K562 (cell line): ENCODE data around the gene SEMA5A. TPM values are rescaled to one million over a fixed set of nuclear protein-coding genes. Genes with fewer than 3 reads are reported as not detected.

Experiments
- ATAC-seq: fragments of 200-7000 bp; cut with Tn5 transposase; 3 replicates; pipeline ENCODE4 v1.9.1; 2020; ENCODE audit warnings: moderate library complexity
- BruUV-seq: library from RNA; stranded (reverse); fragments of 400-500 nt; replicated peaks from 2 replicates; lab custom pipeline; 2021; lab: Mats Ljungman, UMichigan
- CTCF ChIA-PET: fragments of 300-600 bp; formaldehyde crosslinking; extraction: SDS; loops from one replicate; lab custom pipeline; 2021; ENCODE audit warnings: low intra/inter-chr PET ratio; lab: Yijun Ruan, JAX
- POLR2A ChIA-PET: fragments of 300-600, 350-650 bp; sonication (Branson Sonifier 250); formaldehyde crosslinking; extraction: SDS; loops from one replicate; lab custom pipeline; 2021; ENCODE audit warnings: antibody characterized with exemption, inconsistent platforms; lab: Yijun Ruan, JAX
- DNase-seq, 4 experiments: peaks; one replicate each; pipeline versions ENCODE4 v3.0.0 to v3.0.0-alpha.2; 2011 to 2018; ENCODE audit warnings: low spot score in 3 of 4, mixed read lengths in 3 of 4; ENCODE audit errors: extremely low read depth in 1 of 4
- FAIRE-seq: peaks from 2 replicates; lab custom pipeline; 2011; peaks lifted over from hg19 to GRCh38; lab: Jason Lieb, UNC
- H2AFZ ChIP-seq: 2 replicates; pipeline ENCODE4 v1.6.0; 2011; ENCODE audit warnings: low read depth, low read length, control low read depth, inconsistent platforms
- H3K27ac ChIP-seq: fragments of 200-600 bp; 3 replicates; pipeline ENCODE4 v1.8.0; 2011; ENCODE audit warnings: low read depth, mild to moderate bottlenecking, control low read depth, inconsistent platforms, low read length, moderate library complexity, mixed read lengths; ENCODE audit errors: extremely low read depth
- H3K27me3 ChIP-seq, 2 experiments: fragments of 300-600 bp in 1 of 2; 2 replicates in 1 of 2; 3 replicates in 1 of 2; pipeline versions ENCODE4 v1.6.0 to v1.8.0; 2011; ENCODE audit warnings: inconsistent platforms in 2 of 2, low read length in 2 of 2, mild to moderate bottlenecking in 1 of 2, mixed read lengths in 1 of 2, moderate library complexity in 1 of 2; ENCODE audit not compliant: control insufficient read depth in 2 of 2, insufficient read depth in 2 of 2
- H3K36me3 ChIP-seq: fragments of 300-600 bp; 3 replicates; pipeline ENCODE4 v1.8.0; 2011; ENCODE audit warnings: mild to moderate bottlenecking, low read length, inconsistent platforms; ENCODE audit not compliant: control insufficient read depth, insufficient read depth
- H3K4me1 ChIP-seq, 2 experiments: fragments of 200-600 bp in 1 of 2; replicated peaks in 1 of 2; 2 replicates in 1 of 2; 3 replicates in 1 of 2; pipeline versions ENCODE4 v1.5.1 to v1.8.0; 2011; ENCODE audit warnings: inconsistent platforms in 2 of 2, low read length in 2 of 2, mild to moderate bottlenecking in 1 of 2, mixed read lengths in 1 of 2, moderate library complexity in 1 of 2; ENCODE audit not compliant: control insufficient read depth in 2 of 2, insufficient read depth in 2 of 2
- H3K4me2 ChIP-seq: 2 replicates; pipeline ENCODE4 v1.6.1; 2011; ENCODE audit warnings: low read length, control low read depth, inconsistent platforms, mixed read lengths; ENCODE audit not compliant: insufficient read depth
- H3K4me3 ChIP-seq: fragments of 200-600 bp; sonication (generic), shearing (Covaris generic); 2 replicates; pipeline ENCODE4 v1.5.1; 2016; ENCODE audit warnings: control low read depth, inconsistent platforms
- H3K79me2 ChIP-seq: fragments of 200-600 bp; 3 replicates; pipeline ENCODE4 v1.8.0; 2011; ENCODE audit warnings: low read length, inconsistent platforms; ENCODE audit not compliant: control insufficient read depth, insufficient read depth
- H3K9ac ChIP-seq, 2 experiments: 2 replicates each; pipeline versions ENCODE4 v1.6.0 to v1.6.1; 2011; ENCODE audit warnings: low read depth in 2 of 2, low read length in 2 of 2, control low read depth in 1 of 2, inconsistent platforms in 1 of 2, mild to moderate bottlenecking in 1 of 2, mixed read lengths in 1 of 2; ENCODE audit not compliant: insufficient read depth in 1 of 2
- H3K9me1 ChIP-seq: one replicate; pipeline ENCODE4 v1.6.0; 2011; ENCODE audit warnings: inconsistent platforms, mild to moderate bottlenecking, low read length, moderate library complexity; ENCODE audit not compliant: control insufficient read depth, insufficient read depth
- H3K9me3 ChIP-seq: replicated peaks from 2 replicates; pipeline ENCODE4 v1.5.1; 2011; ENCODE audit warnings: low read depth, low read length, inconsistent platforms; ENCODE audit not compliant: control insufficient read depth, insufficient read depth
- H4K20me1 ChIP-seq: replicated peaks from 2 replicates; pipeline ENCODE4 v1.6.1; 2011; ENCODE audit warnings: low read length, inconsistent platforms, mixed read lengths; ENCODE audit not compliant: control insufficient read depth, insufficient read depth
- HCFC1 ChIP-seq: IDR thresholded peaks from 2 replicates; pipeline ENCODE4 v1.6.1; 2012; ENCODE audit warnings: low read depth, low read length, improper control_type of control experiment
- LARP7 ChIP-seq: fragments of 450-650 bp; IDR thresholded peaks from 2 replicates; pipeline ENCODE4 v1.6.1; 2016
- RAD51 ChIP-seq: fragments of 450-650 bp; IDR thresholded peaks from 2 replicates; pipeline ENCODE4 v1.7.1; 2016; ENCODE audit warnings: low read depth, mild to moderate bottlenecking, borderline replicate concordance
- RBM25 ChIP-seq: fragments of 200-400 bp; formaldehyde crosslinking; IDR thresholded peaks from 2 replicates; pipeline ENCODE4 v1.6.1; 2018; ENCODE audit warnings: low read length, low read depth, moderate library complexity; ENCODE audit not compliant: severe bottlenecking
- YBX1 ChIP-seq: fragments of 450-650 bp; IDR thresholded peaks from 2 replicates; pipeline ENCODE4 v1.7.1; 2016; ENCODE audit warnings: mild to moderate bottlenecking
- ZNF695 ChIP-seq: fragments of 450-650 bp; formaldehyde crosslinking; IDR thresholded peaks from 2 replicates; pipeline ENCODE4 v1.4.0; 2020; ENCODE audit warnings: mild to moderate bottlenecking, moderate library complexity
- WGBS: fragments of 100-300 bp; shearing (Covaris generic); methylation state at CpG from one replicate; pipeline ENCODE4 v1.1.6; 2016; ENCODE audit warnings: low coverage, mixed read lengths; ENCODE audit not compliant: insufficient coverage; ENCODE audit errors: missing lambda C conversion rate; 5-methylcytosine and 5-hydroxymethylcytosine counted together
- in situ Hi-C: fragments of 300-500 bp; cut with MboI; formaldehyde crosslinking; loops from 4 replicates; pipeline ENCODE4 v1.15.0; 2018; ENCODE audit warnings: inconsistent platforms, mixed read lengths
- intact Hi-C: fragments of 100-400 bp; cut with micrococcal nuclease; formaldehyde crosslinking; loops from 2 replicates; pipeline ENCODE4 v1.14.2; 2022
- polyA plus RNA-seq, 8 experiments: library from polyadenylated mRNA; depleted of rRNA in 4 of 8; stranded (reverse) in 5 of 8; unstranded in 3 of 8; fragments of >200 nt; fragmentation: Nextera tagmentation in 2 of 8; fragmentation: Illumina TruSeq in 1 of 8; extraction: Ambion mirVana in 2 of 8; extraction: Trizol in 1 of 8; gene quantifications; 2 replicates each; pipeline versions ENCODE4 v1.2.1 to v1.2.3, GENCODE V29; 2011 to 2014; ENCODE audit warnings: inconsistent platforms in 1 of 8, missing spikeins in 1 of 8
- total RNA-seq, 7 experiments: library from RNA; depleted of rRNA in 6 of 7; stranded (reverse); fragments of >200 nt in 6 of 7; fragmentation: Illumina TruSeq in 2 of 7; extraction: Trizol in 2 of 7; gene quantifications; 2 replicates each; pipeline versions ENCODE4 v1.2.1 to v1.2.3, GENCODE V29; 2011 to 2021; ENCODE audit warnings: low replicate concordance in 1 of 7
- TF ChIP-seq, protein P1 (sequence below): sonication (generic); formaldehyde crosslinking; IDR thresholded peaks from 2 replicates; pipeline ENCODE4 v1.8.0; 2023; ENCODE audit warnings: missing genetic modification reagents, mild to moderate bottlenecking, borderline replicate concordance

Gene SEMA5A
- total and polyA plus RNA-seq, 9 of the 15 experiments (the other 6 are each of a cell fraction or from before 2014, with no cell fraction given) = 0.02 TPM; not detected in 8

DNA sequence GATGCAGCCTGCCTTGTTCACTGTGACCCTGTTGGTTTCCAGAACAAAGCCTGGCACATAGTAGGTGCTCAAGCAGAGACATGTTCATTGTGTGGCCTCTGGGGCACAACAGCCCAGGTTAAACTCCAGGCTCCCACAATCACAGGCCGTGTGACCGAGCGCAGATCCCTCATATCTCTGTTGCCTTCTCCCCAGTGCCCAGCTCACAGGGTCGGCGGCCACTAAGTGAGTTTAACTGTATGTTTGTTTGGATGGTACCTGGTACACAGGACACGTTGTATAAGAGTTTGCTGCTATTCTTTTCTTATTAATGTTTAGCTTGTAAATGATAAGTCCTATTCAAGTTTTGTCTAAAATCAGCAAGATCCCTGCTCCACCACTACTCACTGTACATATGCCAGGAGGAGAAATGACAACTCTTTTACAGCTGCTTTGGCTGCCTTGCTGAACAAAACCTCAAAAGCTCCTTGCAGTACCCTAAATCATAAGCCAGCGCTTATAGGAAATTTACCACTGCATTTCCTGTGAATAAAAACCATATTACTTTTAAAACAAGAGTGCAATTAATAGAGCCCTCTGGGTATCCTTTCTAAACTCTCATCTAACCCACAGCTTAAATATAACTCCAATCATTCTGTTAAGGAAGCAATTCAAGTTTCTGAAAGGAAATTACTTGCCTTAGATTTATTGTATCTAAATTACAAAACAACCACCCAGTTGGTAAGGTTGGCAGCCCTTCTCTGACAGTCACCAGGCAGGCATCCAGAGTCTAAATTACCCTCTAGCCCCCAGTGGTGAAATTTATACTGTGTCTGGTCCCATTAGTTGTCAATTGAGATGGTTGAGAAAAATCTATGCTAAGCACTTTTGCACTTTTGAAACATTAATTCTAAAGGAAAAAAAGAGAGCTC, 379.4 kb downstream of the SEMA5A start:
- Histone ChIP-seq H2AFZ (no peak overlapping the region), H4K20me1 (no peaks in the 10 kb centered on the region), H3K4me3 (no peak overlapping the region), H3K79me2 (no peaks in the 10 kb centered on the region), H3K4me1 (no peaks in the 10 kb centered on the region), H3K27me3 (no peaks in the 10 kb centered on the region), H3K9me3 (no peaks in the 10 kb centered on the region), H3K9ac (no peak overlapping the region), H3K4me2 (no peak overlapping the region), H3K9me1 (no peaks in the 10 kb centered on the region), H3K36me3 (no peaks in the 10 kb centered on the region)
- ATAC-seq = no peak
- ChIA-PET POLR2A (interaction anchor here (0.8 kb wide), 1 partner anchor 13 kb away, joined by 4 read pairs; no protein-coding TSS in a partner anchor), CTCF (no interaction called here)
- 3% methylated on average over 7 of the region's 7 CpGs for WGBS
- no peak for FAIRE-seq
- intact Hi-C loops (no loop called here), in situ Hi-C loops (no loop called here)
- BruUV-seq = no TSS peak
- no peak for DNase-seq
- TF ChIP-seq YBX1 (no peak), LARP7 (no peak), RAD51 (no peak), HCFC1 (no peak), RBM25 (no peak), ZNF695 (CRISPR knock-in tag) (no peak)
- TF ChIP-seq, protein P1, sequence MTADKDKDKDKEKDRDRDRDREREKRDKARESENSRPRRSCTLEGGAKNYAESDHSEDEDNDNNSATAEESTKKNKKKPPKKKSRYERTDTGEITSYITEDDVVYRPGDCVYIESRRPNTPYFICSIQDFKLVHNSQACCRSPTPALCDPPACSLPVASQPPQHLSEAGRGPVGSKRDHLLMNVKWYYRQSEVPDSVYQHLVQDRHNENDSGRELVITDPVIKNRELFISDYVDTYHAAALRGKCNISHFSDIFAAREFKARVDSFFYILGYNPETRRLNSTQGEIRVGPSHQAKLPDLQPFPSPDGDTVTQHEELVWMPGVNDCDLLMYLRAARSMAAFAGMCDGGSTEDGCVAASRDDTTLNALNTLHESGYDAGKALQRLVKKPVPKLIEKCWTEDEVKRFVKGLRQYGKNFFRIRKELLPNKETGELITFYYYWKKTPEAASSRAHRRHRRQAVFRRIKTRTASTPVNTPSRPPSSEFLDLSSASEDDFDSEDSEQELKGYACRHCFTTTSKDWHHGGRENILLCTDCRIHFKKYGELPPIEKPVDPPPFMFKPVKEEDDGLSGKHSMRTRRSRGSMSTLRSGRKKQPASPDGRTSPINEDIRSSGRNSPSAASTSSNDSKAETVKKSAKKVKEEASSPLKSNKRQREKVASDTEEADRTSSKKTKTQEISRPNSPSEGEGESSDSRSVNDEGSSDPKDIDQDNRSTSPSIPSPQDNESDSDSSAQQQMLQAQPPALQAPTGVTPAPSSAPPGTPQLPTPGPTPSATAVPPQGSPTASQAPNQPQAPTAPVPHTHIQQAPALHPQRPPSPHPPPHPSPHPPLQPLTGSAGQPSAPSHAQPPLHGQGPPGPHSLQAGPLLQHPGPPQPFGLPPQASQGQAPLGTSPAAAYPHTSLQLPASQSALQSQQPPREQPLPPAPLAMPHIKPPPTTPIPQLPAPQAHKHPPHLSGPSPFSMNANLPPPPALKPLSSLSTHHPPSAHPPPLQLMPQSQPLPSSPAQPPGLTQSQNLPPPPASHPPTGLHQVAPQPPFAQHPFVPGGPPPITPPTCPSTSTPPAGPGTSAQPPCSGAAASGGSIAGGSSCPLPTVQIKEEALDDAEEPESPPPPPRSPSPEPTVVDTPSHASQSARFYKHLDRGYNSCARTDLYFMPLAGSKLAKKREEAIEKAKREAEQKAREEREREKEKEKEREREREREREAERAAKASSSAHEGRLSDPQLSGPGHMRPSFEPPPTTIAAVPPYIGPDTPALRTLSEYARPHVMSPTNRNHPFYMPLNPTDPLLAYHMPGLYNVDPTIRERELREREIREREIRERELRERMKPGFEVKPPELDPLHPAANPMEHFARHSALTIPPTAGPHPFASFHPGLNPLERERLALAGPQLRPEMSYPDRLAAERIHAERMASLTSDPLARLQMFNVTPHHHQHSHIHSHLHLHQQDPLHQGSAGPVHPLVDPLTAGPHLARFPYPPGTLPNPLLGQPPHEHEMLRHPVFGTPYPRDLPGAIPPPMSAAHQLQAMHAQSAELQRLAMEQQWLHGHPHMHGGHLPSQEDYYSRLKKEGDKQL (CRISPR knock-in tag) = no peak
- TF ChIP-seq, all 486 proteins: peak for 0
- no peak overlapping the region for H3K27ac ChIP-seq
